GM23338 (cell line): Measurements from ENCODE around the gene RASIP1.

Experiments
- CREB1 ChIP-seq: fragments of 250-450 bp; sonication (Bioruptor Pico); IDR thresholded peaks from 2 replicates; pipeline ENCODE4 v1.5.0; 2020; ENCODE audit warnings: low read depth, mild to moderate bottlenecking, moderate library complexity
- EZH2 ChIP-seq: fragments of 200-600 bp; sonication (generic); IDR thresholded peaks from one replicate; pipeline ENCODE4 v1.8.0; 2017; ENCODE audit warnings: antibody characterized with exemption, mild to moderate bottlenecking, low read depth; ENCODE audit not compliant: unreplicated experiment
- EZH2phosphoT487 ChIP-seq: fragments of 200-600 bp; sonication (generic); IDR thresholded peaks from one replicate; pipeline ENCODE4 v1.8.1; 2018; ENCODE audit warnings: antibody characterized with exemption; ENCODE audit not compliant: unreplicated experiment
- JUNB ChIP-seq: IDR thresholded peaks from one replicate; pipeline ENCODE4 v1.6.1; 2016; ENCODE audit warnings: antibody characterized with exemption; ENCODE audit not compliant: unreplicated experiment
- NANOG ChIP-seq: IDR thresholded peaks from 2 replicates; pipeline ENCODE4 v1.6.1; 2016; ENCODE audit warnings: antibody characterized with exemption, borderline replicate concordance
- POLR2AphosphoS5 ChIP-seq: IDR thresholded peaks from 2 replicates; pipeline ENCODE4 v1.6.1; 2016; ENCODE audit warnings: antibody characterized with exemption, low read depth
- REST ChIP-seq: IDR thresholded peaks from one replicate; pipeline ENCODE4 v1.6.1; 2018; ENCODE audit warnings: antibody characterized with exemption; ENCODE audit not compliant: unreplicated experiment
- STAT1 ChIP-seq: IDR thresholded peaks from one replicate; pipeline ENCODE4 v1.6.1; 2016; ENCODE audit warnings: antibody characterized with exemption; ENCODE audit not compliant: unreplicated experiment
- TF ChIP-seq, protein P1 (sequence below), 2 experiments: fragments of 200-600 bp in 1 of 2; sonication (generic) in 1 of 2; conservative IDR thresholded peaks; 2 replicates each; pipeline versions ENCODE4 v1.5.1 to v1.6.1; 2016 to 2017; ENCODE audit warnings: antibody characterized with exemption in 2 of 2, low read depth in 2 of 2, mild to moderate bottlenecking in 2 of 2, moderate library complexity in 1 of 2
- TF ChIP-seq, protein P2 (sequence below): IDR thresholded peaks from 2 replicates; pipeline ENCODE4 v1.6.1; 2016; ENCODE audit warnings: antibody characterized with exemption

GRCh38 chr19:48734625-48735024 lies 5.8 kb downstream of the RASIP1 start:
- no peak for TF ChIP-seq POLR2AphosphoS5
- no peak for TF ChIP-seq REST
- TF ChIP-seq, protein P1, sequence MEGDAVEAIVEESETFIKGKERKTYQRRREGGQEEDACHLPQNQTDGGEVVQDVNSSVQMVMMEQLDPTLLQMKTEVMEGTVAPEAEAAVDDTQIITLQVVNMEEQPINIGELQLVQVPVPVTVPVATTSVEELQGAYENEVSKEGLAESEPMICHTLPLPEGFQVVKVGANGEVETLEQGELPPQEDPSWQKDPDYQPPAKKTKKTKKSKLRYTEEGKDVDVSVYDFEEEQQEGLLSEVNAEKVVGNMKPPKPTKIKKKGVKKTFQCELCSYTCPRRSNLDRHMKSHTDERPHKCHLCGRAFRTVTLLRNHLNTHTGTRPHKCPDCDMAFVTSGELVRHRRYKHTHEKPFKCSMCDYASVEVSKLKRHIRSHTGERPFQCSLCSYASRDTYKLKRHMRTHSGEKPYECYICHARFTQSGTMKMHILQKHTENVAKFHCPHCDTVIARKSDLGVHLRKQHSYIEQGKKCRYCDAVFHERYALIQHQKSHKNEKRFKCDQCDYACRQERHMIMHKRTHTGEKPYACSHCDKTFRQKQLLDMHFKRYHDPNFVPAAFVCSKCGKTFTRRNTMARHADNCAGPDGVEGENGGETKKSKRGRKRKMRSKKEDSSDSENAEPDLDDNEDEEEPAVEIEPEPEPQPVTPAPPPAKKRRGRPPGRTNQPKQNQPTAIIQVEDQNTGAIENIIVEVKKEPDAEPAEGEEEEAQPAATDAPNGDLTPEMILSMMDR (conservative IDR thresholded peaks at IDR 0.05; ENCODE audit: low read depth in 2 of 2), result no peak
- no peak for TF ChIP-seq EZH2
- TF ChIP-seq CREB1 (CRISPR knock-in tag), result no peak
- TF ChIP-seq EZH2phosphoT487, result no peak
- no peak for TF ChIP-seq JUNB
- TF ChIP-seq STAT1, result no peak
- no peak for TF ChIP-seq NANOG
- TF ChIP-seq, protein P2, sequence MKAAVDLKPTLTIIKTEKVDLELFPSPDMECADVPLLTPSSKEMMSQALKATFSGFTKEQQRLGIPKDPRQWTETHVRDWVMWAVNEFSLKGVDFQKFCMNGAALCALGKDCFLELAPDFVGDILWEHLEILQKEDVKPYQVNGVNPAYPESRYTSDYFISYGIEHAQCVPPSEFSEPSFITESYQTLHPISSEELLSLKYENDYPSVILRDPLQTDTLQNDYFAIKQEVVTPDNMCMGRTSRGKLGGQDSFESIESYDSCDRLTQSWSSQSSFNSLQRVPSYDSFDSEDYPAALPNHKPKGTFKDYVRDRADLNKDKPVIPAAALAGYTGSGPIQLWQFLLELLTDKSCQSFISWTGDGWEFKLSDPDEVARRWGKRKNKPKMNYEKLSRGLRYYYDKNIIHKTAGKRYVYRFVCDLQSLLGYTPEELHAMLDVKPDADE, result no peak
